Measurements from ENCODE around the gene GPR158.

DNA sequence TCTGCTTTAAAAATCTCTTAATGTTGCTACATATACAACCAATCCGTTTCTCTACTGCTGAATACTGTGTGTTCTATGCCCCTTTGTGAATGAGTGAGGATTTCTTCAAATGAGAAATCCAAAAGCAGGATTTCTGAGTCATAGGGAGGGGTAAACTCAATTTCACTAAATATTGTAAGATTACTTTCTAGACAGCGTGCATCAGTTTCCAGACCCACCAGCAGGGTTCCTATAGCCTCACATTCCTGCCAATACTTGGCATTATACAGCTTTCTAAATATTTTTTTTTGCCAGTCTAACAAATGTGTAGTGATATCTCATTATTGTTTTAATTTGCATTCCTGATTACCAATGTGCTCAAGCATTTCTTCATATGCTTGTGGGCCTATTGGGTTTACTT lies 35.5 kb downstream of the GPR158 start:
- TF ChIP-seq, protein P1, sequence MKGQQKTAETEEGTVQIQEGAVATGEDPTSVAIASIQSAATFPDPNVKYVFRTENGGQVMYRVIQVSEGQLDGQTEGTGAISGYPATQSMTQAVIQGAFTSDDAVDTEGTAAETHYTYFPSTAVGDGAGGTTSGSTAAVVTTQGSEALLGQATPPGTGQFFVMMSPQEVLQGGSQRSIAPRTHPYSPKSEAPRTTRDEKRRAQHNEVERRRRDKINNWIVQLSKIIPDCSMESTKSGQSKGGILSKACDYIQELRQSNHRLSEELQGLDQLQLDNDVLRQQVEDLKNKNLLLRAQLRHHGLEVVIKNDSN (IDR thresholded peaks at IDR 0.05), result no peak
- TF ChIP-seq, protein P2, sequence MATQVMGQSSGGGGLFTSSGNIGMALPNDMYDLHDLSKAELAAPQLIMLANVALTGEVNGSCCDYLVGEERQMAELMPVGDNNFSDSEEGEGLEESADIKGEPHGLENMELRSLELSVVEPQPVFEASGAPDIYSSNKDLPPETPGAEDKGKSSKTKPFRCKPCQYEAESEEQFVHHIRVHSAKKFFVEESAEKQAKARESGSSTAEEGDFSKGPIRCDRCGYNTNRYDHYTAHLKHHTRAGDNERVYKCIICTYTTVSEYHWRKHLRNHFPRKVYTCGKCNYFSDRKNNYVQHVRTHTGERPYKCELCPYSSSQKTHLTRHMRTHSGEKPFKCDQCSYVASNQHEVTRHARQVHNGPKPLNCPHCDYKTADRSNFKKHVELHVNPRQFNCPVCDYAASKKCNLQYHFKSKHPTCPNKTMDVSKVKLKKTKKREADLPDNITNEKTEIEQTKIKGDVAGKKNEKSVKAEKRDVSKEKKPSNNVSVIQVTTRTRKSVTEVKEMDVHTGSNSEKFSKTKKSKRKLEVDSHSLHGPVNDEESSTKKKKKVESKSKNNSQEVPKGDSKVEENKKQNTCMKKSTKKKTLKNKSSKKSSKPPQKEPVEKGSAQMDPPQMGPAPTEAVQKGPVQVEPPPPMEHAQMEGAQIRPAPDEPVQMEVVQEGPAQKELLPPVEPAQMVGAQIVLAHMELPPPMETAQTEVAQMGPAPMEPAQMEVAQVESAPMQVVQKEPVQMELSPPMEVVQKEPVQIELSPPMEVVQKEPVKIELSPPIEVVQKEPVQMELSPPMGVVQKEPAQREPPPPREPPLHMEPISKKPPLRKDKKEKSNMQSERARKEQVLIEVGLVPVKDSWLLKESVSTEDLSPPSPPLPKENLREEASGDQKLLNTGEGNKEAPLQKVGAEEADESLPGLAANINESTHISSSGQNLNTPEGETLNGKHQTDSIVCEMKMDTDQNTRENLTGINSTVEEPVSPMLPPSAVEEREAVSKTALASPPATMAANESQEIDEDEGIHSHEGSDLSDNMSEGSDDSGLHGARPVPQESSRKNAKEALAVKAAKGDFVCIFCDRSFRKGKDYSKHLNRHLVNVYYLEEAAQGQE (IDR thresholded peaks at IDR 0.05; ENCODE audit: low read depth), result no peak
- TF ChIP-seq CREB1 (IDR thresholded peaks at IDR 0.05; ENCODE audit: low read depth) (no peak), EGR1 (IDR thresholded peaks at IDR 0.05) (no peak), CEBPB (IDR thresholded peaks at IDR 0.05) (no peak), TEAD4 (IDR thresholded peaks at IDR 0.05) (no peak)
